ENCODE measurements around the gene SMARCA2.

Gene SMARCA2

GRCh38 chr9:2013743-2014475, 1.2 kb upstream of the SMARCA2 start:
- H3K4ac ChIP-seq (ENCODE audit: low read depth in 1 of 2, low read length in 2 of 2), result no peak overlapping the region
- H2AK5ac ChIP-seq (ENCODE audit: low read length, severe bottlenecking), result no peak overlapping the region
- H2BK5ac ChIP-seq (ENCODE audit: low read depth, low read length, poor library complexity, severe bottlenecking), result no peak overlapping the region
- no peak overlapping the region for H4K91ac ChIP-seq (ENCODE audit: low read length)
- H3K36me3 ChIP-seq (ENCODE audit: control insufficient read depth in 1 of 2, insufficient read depth in 2 of 2, low read depth in 1 of 2, low read length in 2 of 2), result no peaks in the 10 kb centered on the region
- peak overlapping the region; percentile 64 for H3K4me2 ChIP-seq (ENCODE audit: low read length, poor library complexity, severe bottlenecking)
- H3K23ac ChIP-seq (ENCODE audit: low read length in 2 of 2), result no peak overlapping the region
- H3K9ac ChIP-seq (ENCODE audit: low read length), result peak overlapping the region; percentile 95
- H3K27me3 ChIP-seq (ENCODE audit: control insufficient read depth in 1 of 2, insufficient read depth in 1 of 2, low read length in 2 of 2), result no peaks in the 10 kb centered on the region
- H2AFZ ChIP-seq (ENCODE audit: low read depth, low read length), result no peak overlapping the region
- H3K27ac ChIP-seq (ENCODE audit: low read length, poor library complexity, severe bottlenecking), result peak overlapping the region; percentile 83
- H3K9me3 ChIP-seq (ENCODE audit: control insufficient read depth, low read length), result no peaks in the 10 kb centered on the region
- no peak overlapping the region for H2BK120ac ChIP-seq (ENCODE audit: low read depth, low read length)
- H3K4me1 ChIP-seq (ENCODE audit: control insufficient read depth, insufficient read depth, low read depth, low read length), result no peaks in the 10 kb centered on the region
- peak overlapping the region in 1 of 2 experiments; percentile 96 for H3K4me3 ChIP-seq (ENCODE audit: insufficient read depth in 1 of 2, low read depth in 1 of 2, low read length in 2 of 2)
- H2BK15ac ChIP-seq (ENCODE audit: low read depth, poor library complexity, severe bottlenecking), result no peak overlapping the region
- H4K8ac ChIP-seq (ENCODE audit: low read length), result no peak overlapping the region
- H3K14ac ChIP-seq (ENCODE audit: low read length in 2 of 2), result no peak overlapping the region
- H3K18ac ChIP-seq (ENCODE audit: low read depth in 1 of 2, low read length in 2 of 2), result no peak overlapping the region
- 50% methylated on average over 8 of the region's 13 CpGs for whole genome bisulfite sequencing
- no peak overlapping the region for H2BK12ac ChIP-seq (ENCODE audit: low read length in 2 of 2)
- peak; percentile 24 for DNase-seq
- peaks cover 4% of the 10 kb centered on the region for H3K79me1 ChIP-seq (replicated peaks; ENCODE audit: low read length, poor library complexity, severe bottlenecking)

- Histone ChIP-seq H3K4me1 (ENCODE audit: control insufficient read depth, insufficient read depth, low read depth, low read length) (no peaks in the 10 kb centered on the region), H3K23ac (ENCODE audit: low read length in 2 of 2) (peak overlapping the region in 1 of 2 experiments; percentile 89), H3K36me3 (ENCODE audit: control insufficient read depth in 1 of 2, insufficient read depth in 2 of 2, low read depth in 1 of 2, low read length in 2 of 2) (no peaks in the 10 kb centered on the region), H2BK12ac (ENCODE audit: low read length in 2 of 2) (peak overlapping the region in 1 of 2 experiments; percentile 89), H2BK120ac (ENCODE audit: low read depth, low read length) (peak overlapping the region; percentile 1), H3K9me3 (ENCODE audit: control insufficient read depth, low read length) (no peaks in the 10 kb centered on the region), H3K4me3 (ENCODE audit: insufficient read depth in 1 of 2, low read depth in 1 of 2, low read length in 2 of 2) (peak overlapping the region; percentile 96 to 98), H2AK5ac (ENCODE audit: low read length, severe bottlenecking) (no peak overlapping the region), H3K4me2 (ENCODE audit: low read length, poor library complexity, severe bottlenecking) (peak overlapping the region; percentile 97), H3K9ac (ENCODE audit: low read length) (peak overlapping the region; percentile 94), H3K79me1 (replicated peaks; ENCODE audit: low read length, poor library complexity, severe bottlenecking) (peaks cover 4% of the 10 kb centered on the region), H3K14ac (ENCODE audit: low read length in 2 of 2) (peak overlapping the region in 1 of 2 experiments; percentile 19), H3K18ac (ENCODE audit: low read depth in 1 of 2, low read length in 2 of 2) (peak overlapping the region; percentile 37 to 98), H2AFZ (ENCODE audit: low read depth, low read length) (peak overlapping the region; percentile 78), H2BK15ac (ENCODE audit: low read depth, poor library complexity, severe bottlenecking) (peak overlapping the region; percentile 90), H3K4ac (ENCODE audit: low read depth in 1 of 2, low read length in 2 of 2) (peak overlapping the region in 1 of 2 experiments; percentile 2), H4K91ac (ENCODE audit: low read length) (no peak overlapping the region), H3K27me3 (ENCODE audit: control insufficient read depth in 1 of 2, insufficient read depth in 1 of 2, low read length in 2 of 2) (no peaks in the 10 kb centered on the region), H3K27ac (ENCODE audit: low read length, poor library complexity, severe bottlenecking) (peak overlapping the region; percentile 67), H4K8ac (ENCODE audit: low read length) (peak overlapping the region; percentile 72), H2BK5ac (ENCODE audit: low read depth, low read length, poor library complexity, severe bottlenecking) (no peak overlapping the region)
- under 1% methylated on average over 50 of the region's 59 CpGs for WGBS
- DNase-seq, result peak; percentile 72
These were observed 647 bp downstream of the SMARCA2 start for GRCh38 chr9:2015581-2016407.

- peak overlapping the region; percentile 92 to 98 for H3K18ac ChIP-seq (ENCODE audit: low read depth in 1 of 2, low read length in 2 of 2)
- H3K14ac ChIP-seq (ENCODE audit: low read length in 2 of 2), result peak overlapping the region in 1 of 2 experiments; percentile 44
- H2AK5ac ChIP-seq (ENCODE audit: low read length, severe bottlenecking), result no peak overlapping the region
- peak overlapping the region; percentile 97 for H3K4me2 ChIP-seq (ENCODE audit: low read length, poor library complexity, severe bottlenecking)
- peak; percentile 86 for DNase-seq
- H3K9me3 ChIP-seq (ENCODE audit: control insufficient read depth, low read length), result no peaks in the 10 kb centered on the region
- peak overlapping the region; percentile 96 to 98 for H3K4me3 ChIP-seq (ENCODE audit: insufficient read depth in 1 of 2, low read depth in 1 of 2, low read length in 2 of 2)
- peak overlapping the region; percentile 72 for H4K8ac ChIP-seq (ENCODE audit: low read length)
- peak overlapping the region; percentile 19 to 54 for H2BK12ac ChIP-seq (ENCODE audit: low read length in 2 of 2)
- H2BK120ac ChIP-seq (ENCODE audit: low read depth, low read length), result peak overlapping the region; percentile 73
- peak overlapping the region in 1 of 2 experiments; percentile 56 for H3K23ac ChIP-seq (ENCODE audit: low read length in 2 of 2)
- peak overlapping the region; percentile 33 for H2BK5ac ChIP-seq (ENCODE audit: low read depth, low read length, poor library complexity, severe bottlenecking)
- H2BK15ac ChIP-seq (ENCODE audit: low read depth, poor library complexity, severe bottlenecking), result peak overlapping the region; percentile 90
- WGBS, result under 1% methylated on average over 65 of the region's 85 CpGs
- peak overlapping the region; percentile 81 for H3K27ac ChIP-seq (ENCODE audit: low read length, poor library complexity, severe bottlenecking)
- no peaks in the 10 kb centered on the region for H3K36me3 ChIP-seq (ENCODE audit: control insufficient read depth in 1 of 2, insufficient read depth in 2 of 2, low read depth in 1 of 2, low read length in 2 of 2)
- peak overlapping the region; percentile 90 for H4K91ac ChIP-seq (ENCODE audit: low read length)
- peak overlapping the region; percentile 78 for H2AFZ ChIP-seq (ENCODE audit: low read depth, low read length)
- H3K27me3 ChIP-seq (ENCODE audit: control insufficient read depth in 1 of 2, insufficient read depth in 1 of 2, low read length in 2 of 2), result no peaks in the 10 kb centered on the region
- peak overlapping the region; percentile 94 for H3K9ac ChIP-seq (ENCODE audit: low read length)
- peaks cover 6% of the 10 kb centered on the region for H3K79me1 ChIP-seq (replicated peaks; ENCODE audit: low read length, poor library complexity, severe bottlenecking)
- peak overlapping the region in 1 of 2 experiments; percentile 13 for H3K4ac ChIP-seq (ENCODE audit: low read depth in 1 of 2, low read length in 2 of 2)
- H3K4me1 ChIP-seq (ENCODE audit: control insufficient read depth, insufficient read depth, low read depth, low read length), result no peaks in the 10 kb centered on the region
These were observed 1.5 kb downstream of the SMARCA2 start for GRCh38 chr9:2016408-2017330.
